Measurements from ENCODE around the gene STRN. TPM values are rescaled to one million over a fixed set of nuclear protein-coding genes. Genes with fewer than 3 reads are reported as not detected.
"Not testable (repeated sequence)": the region's sequence is repeated elsewhere in the genome, so short reads cannot be mapped to it uniquely, and the experiment has no call there.

The STRN gene
- total RNA-seq, 2 donors from 2014 or later = 7.3 to 12.7 TPM

- no peaks in the 10 kb centered on the region for H3K9me3 ChIP-seq
- no peak for DNase-seq
- intact Hi-C loops (cut with DNase I) = no loop called here
- ATAC-seq = no peak
- no peak overlapping the region for H3K27ac ChIP-seq
- no peak overlapping the region for H3K4me3 ChIP-seq
- H3K4me1 ChIP-seq = no peaks in the 10 kb centered on the region
- peaks cover 0 to 2% of the 10 kb centered on the region in 2 donors for H3K36me3 ChIP-seq (replicated peaks in 1 of 2; ENCODE audit: insufficient read depth in 1 of 2, low read depth in 2 of 2)
- WGBS, 2 donors = 97 to 99% methylated on average over 4 of the region's 4 CpGs
- no peaks in the 10 kb centered on the region for H3K27me3 ChIP-seq
- no peak for TF ChIP-seq POLR2A (IDR thresholded peaks at IDR 0.05)
- TF ChIP-seq, protein P1, sequence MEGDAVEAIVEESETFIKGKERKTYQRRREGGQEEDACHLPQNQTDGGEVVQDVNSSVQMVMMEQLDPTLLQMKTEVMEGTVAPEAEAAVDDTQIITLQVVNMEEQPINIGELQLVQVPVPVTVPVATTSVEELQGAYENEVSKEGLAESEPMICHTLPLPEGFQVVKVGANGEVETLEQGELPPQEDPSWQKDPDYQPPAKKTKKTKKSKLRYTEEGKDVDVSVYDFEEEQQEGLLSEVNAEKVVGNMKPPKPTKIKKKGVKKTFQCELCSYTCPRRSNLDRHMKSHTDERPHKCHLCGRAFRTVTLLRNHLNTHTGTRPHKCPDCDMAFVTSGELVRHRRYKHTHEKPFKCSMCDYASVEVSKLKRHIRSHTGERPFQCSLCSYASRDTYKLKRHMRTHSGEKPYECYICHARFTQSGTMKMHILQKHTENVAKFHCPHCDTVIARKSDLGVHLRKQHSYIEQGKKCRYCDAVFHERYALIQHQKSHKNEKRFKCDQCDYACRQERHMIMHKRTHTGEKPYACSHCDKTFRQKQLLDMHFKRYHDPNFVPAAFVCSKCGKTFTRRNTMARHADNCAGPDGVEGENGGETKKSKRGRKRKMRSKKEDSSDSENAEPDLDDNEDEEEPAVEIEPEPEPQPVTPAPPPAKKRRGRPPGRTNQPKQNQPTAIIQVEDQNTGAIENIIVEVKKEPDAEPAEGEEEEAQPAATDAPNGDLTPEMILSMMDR (IDR thresholded peaks at IDR 0.05) = no peak
These were observed 60.1 kb downstream of the STRN start for GRCh38 chr2:36906277-36906676.

DNA sequence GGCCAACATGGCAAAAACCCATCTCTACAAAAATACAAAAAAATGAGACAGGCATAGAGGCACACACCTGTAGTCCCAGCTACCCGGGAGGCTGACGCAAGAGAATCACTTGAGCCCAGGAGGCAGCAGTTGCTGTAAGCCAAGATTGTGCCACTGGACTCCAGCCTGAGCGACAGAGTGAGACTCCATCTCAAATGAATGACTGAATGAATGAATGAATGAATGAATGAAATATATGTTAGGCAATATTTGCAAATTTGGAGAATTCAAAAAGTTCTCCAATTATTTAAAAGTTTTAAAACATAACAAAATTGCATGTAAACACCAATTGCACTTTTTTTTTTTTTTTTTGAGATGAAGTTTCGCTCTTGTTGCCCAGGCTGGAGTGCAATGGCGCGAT is 61.7 kb downstream of the STRN start:
- Histone ChIP-seq H3K4me3 (no peak overlapping the region), H3K27me3 (no peaks in the 10 kb centered on the region), H3K36me3 (replicated peaks in 1 of 2; ENCODE audit: insufficient read depth in 1 of 2, low read depth in 2 of 2) (peaks cover 0 to 2% of the 10 kb centered on the region in 2 donors), H3K27ac (no peak overlapping the region), H3K4me1 (no peaks in the 10 kb centered on the region), H3K9me3 (no peaks in the 10 kb centered on the region)
- 92 to 96% methylated on average over 6 of the region's 6 CpGs for WGBS, 2 donors
- DNase-seq = no peak
- no peak for ATAC-seq
- TF ChIP-seq, protein P1 (IDR thresholded peaks at IDR 0.05) = no peak
- intact Hi-C loops (cut with DNase I) = no loop called here

DNA sequence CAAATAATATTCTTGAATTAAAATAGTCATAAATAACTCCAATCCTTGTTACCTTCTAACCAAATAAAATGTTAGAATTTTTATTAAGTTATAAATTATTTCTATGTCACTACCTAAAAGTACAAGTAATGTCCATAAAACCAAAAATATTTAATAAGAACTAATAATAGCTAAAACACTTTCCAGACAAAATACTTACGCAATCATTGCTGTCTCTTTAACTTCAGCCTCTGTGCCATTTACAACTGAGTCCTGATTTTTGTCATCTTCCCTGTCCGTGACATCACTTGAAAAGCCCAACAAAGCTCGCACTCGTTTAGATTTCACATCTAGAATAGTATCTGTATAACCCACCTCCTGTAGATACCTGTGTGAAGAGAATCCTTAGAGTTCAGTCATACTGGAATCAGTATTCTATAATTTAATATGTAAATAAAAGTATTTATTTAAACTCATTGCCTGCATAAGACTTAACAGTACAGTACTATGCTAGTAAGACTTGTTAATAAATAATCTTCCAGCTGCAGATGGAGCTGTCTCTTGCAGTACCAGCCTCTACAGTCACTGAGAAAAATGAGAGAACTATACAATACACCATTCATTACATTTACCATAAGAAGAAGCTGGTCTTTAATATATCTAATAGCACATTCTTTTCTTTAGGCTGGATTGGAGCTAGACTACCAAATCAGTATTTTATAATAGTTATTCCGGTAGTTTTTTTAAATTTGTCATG is 63.8 kb downstream of the STRN start:
- no peak overlapping the region for H3K27ac ChIP-seq
- peaks cover 0 to 2% of the 10 kb centered on the region in 2 donors for H3K36me3 ChIP-seq (replicated peaks in 1 of 2; ENCODE audit: insufficient read depth in 1 of 2, low read depth in 2 of 2)
- TF ChIP-seq, protein P1 (IDR thresholded peaks at IDR 0.05) = no peak
- no peak for TF ChIP-seq POLR2A (IDR thresholded peaks at IDR 0.05)
- H3K4me1 ChIP-seq = no peaks in the 10 kb centered on the region
- intact Hi-C loops (cut with DNase I) = no loop called here
- no peak for DNase-seq
- H3K4me3 ChIP-seq = no peak overlapping the region
- no peak for ATAC-seq
- WGBS, 2 donors = 73 to 87% methylated on average over 5 of the region's 5 CpGs
- H3K9me3 ChIP-seq = no peaks in the 10 kb centered on the region
- no peaks in the 10 kb centered on the region for H3K27me3 ChIP-seq

GRCh38 chr2:36892805-36893204 is 73.5 kb downstream of the STRN start:
- ATAC-seq (no peak), DNase-seq (peak in 1 of 4 donors; percentile 17)
- no peak overlapping the region for H3K27ac ChIP-seq
- H3K4me1 ChIP-seq = no peaks in the 10 kb centered on the region
- 66 to 67% methylated on average over 7 of the region's 7 CpGs for WGBS, 2 donors
- H3K9me3 ChIP-seq = no peaks in the 10 kb centered on the region
- intact Hi-C loops (cut with DNase I) = no loop called here
- H3K36me3 ChIP-seq (replicated peaks in 1 of 2; ENCODE audit: insufficient read depth in 1 of 2, low read depth in 2 of 2) = peaks cover 0 to 1% of the 10 kb centered on the region in 2 donors
- no peak for TF ChIP-seq POLR2A (IDR thresholded peaks at IDR 0.05)
- TF ChIP-seq, protein P1 (IDR thresholded peaks at IDR 0.05) = no peak
- H3K27me3 ChIP-seq = no peaks in the 10 kb centered on the region
- H3K4me3 ChIP-seq = no peak overlapping the region

DNA sequence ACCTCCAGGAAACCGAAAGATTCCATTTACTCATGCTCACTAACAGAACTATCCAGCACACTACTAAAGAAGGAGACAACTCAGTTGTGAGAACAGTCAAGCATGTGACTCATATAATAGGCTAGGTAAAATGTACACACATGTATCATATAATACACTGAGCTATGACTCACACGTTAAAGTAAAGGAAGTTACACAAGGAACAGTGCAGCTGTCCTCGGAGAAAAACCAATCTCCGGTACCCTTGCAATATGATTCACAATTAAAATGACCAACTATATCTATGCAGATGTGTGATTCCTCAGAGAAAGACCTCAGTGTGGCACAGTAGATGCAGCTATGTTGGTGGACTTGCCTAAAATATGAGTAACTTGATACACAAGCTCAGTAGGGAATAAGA is 76.5 kb downstream of the STRN start:
- 82 to 83% methylated on average over 4 of the region's 4 CpGs for WGBS, 2 donors
- Histone ChIP-seq H3K27me3 (no peaks in the 10 kb centered on the region), H3K4me3 (no peak overlapping the region), H3K4me1 (no peaks in the 10 kb centered on the region), H3K9me3 (no peaks in the 10 kb centered on the region), H3K36me3 (replicated peaks in 1 of 2; ENCODE audit: insufficient read depth in 1 of 2, low read depth in 2 of 2) (peaks cover 0 to 6% of the 10 kb centered on the region in 2 donors), H3K27ac (no peak overlapping the region)
- intact Hi-C loops (cut with DNase I) = no loop called here
- TF ChIP-seq, protein P1 (IDR thresholded peaks at IDR 0.05) = no peak
- TF ChIP-seq POLR2A (IDR thresholded peaks at IDR 0.05) = no peak
- DNase-seq (no peak), ATAC-seq (no peak)

DNA sequence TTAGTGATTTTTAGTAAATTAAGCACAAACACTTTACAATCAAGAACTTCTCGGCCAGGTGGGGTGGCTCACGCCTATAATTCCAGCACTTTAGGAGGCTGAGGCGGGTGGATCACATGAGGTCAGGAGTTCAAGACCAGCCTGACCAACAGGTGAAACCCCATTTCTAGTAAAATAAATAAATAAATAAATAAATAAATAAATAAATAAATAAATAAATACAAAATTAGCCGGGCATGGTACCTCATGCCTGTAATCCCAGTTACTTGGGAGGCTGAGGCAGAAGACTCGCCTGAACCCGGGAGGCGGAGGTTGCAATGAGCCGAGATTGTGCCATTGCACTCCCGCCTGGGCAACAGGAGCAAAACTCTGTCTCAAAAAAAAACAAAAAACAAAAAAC is 79.2 kb downstream of the STRN start:
- ATAC-seq; DNase-seq; H3K27ac ChIP-seq; H3K4me3 ChIP-seq; H3K4me1 ChIP-seq; intact Hi-C loops (cut with DNase I); H3K9me3 ChIP-seq; H3K27me3 ChIP-seq; H3K36me3 ChIP-seq (replicated peaks in 1 of 2; ENCODE audit: insufficient read depth in 1 of 2, low read depth in 2 of 2): not testable (repeated sequence)
- WGBS, 2 donors = 94 to 97% methylated on average over 9 of the region's 9 CpGs
